ENCODE measurements around the gene SLC4A11. TPM values are rescaled to one million over a fixed set of nuclear protein-coding genes. Genes with fewer than 3 reads are reported as not detected.

Gene SLC4A11
- total and polyA plus RNA-seq, 10 of the 15 experiments (the other 5 are each of a cell fraction or from before 2014, with no cell fraction given): 0.07 to 2.3 (median 1.1) TPM

DNA sequence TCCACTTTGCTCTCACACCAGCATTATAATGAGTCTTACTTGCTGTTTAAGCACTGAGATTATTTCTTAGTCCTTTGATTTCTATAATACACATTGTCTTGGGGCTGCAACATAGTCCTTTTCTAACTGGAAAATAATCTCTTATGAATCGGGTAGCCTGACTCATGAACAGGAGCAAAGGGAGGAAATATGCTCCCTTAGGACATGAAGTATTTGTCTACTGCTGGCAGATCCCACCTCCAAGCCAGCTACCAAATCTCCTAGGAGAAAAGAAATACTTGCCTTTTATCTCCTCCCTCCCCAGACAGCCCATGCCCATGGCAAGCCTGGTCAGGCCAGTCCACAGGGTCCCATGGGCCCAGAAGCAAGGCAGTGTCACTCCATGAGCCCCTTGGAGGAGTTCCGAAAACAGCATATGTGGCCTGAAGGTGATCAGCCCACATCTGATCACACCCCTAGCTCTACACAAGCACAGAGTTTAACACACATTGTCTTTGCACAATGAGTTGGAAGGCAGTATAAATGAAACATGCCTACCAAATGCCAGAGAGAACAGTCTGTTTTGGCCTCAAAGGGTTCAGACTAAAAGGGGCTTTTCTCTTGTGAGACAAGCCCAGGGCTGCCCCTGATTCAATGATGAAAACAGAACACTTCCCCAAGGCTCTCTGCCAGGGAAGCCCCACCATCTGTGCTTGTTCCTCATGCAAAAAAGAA, 37.1 kb upstream of the SLC4A11 start (continued):
- TF ChIP-seq, protein P1, sequence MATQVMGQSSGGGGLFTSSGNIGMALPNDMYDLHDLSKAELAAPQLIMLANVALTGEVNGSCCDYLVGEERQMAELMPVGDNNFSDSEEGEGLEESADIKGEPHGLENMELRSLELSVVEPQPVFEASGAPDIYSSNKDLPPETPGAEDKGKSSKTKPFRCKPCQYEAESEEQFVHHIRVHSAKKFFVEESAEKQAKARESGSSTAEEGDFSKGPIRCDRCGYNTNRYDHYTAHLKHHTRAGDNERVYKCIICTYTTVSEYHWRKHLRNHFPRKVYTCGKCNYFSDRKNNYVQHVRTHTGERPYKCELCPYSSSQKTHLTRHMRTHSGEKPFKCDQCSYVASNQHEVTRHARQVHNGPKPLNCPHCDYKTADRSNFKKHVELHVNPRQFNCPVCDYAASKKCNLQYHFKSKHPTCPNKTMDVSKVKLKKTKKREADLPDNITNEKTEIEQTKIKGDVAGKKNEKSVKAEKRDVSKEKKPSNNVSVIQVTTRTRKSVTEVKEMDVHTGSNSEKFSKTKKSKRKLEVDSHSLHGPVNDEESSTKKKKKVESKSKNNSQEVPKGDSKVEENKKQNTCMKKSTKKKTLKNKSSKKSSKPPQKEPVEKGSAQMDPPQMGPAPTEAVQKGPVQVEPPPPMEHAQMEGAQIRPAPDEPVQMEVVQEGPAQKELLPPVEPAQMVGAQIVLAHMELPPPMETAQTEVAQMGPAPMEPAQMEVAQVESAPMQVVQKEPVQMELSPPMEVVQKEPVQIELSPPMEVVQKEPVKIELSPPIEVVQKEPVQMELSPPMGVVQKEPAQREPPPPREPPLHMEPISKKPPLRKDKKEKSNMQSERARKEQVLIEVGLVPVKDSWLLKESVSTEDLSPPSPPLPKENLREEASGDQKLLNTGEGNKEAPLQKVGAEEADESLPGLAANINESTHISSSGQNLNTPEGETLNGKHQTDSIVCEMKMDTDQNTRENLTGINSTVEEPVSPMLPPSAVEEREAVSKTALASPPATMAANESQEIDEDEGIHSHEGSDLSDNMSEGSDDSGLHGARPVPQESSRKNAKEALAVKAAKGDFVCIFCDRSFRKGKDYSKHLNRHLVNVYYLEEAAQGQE (IDR thresholded peaks at IDR 0.05; ENCODE audit: low read depth, low read length): no peak
- no peak for TF ChIP-seq GABPA (IDR thresholded peaks at IDR 0.05; ENCODE audit: low read depth)
- TF ChIP-seq SMAD1 (IDR thresholded peaks at IDR 0.05; ENCODE audit: low read depth, partially characterized antibody): no peak
- TF ChIP-seq FOXK2 (IDR thresholded peaks at IDR 0.05): no peak

DNA sequence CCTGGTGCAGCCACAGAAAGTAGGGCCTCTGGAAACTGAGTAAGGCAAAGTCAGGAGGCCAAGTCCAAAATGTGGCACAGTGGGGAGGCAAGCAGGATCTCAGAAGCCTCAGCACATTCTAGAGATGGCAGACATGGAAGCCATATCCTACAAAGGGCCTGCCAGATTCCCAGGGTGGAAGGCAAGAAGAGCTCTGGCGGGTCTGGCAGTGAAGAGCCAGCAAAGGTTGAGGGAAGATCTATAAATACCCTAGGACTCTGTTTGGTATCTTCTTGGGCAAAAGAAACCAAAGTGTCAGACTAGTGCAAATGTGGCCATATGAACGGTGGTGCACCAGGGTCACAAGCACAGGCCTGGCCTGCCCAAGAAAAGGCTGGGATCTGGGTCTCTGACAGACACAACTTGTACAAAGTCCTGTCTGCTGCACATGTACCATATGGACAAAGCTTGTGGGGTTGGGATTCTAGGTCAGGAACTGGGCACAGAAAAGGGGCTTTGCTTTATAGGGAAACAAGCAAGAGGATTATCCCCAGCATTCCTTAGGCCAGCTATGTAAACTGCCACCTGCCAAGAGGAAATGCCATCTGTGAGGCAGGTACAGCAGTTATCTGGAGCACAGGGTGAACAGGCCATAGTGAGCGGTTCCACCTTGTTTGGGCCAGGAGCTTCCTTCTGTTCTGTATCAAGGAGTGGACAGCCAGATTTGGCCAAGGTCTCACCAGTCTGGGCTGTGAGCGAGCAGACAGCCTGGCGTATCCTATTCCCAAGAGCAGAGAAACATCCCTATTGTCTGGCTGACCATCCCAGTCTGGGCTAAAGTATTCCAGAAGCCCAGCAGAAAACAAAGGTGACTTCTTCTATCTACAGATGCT, 36.3 kb upstream of the SLC4A11 start:
- H3K4me1 ChIP-seq (ENCODE audit: control insufficient read depth, insufficient read depth, low read length): no peaks in the 10 kb centered on the region
- no peak overlapping the region for H3K27ac ChIP-seq (ENCODE audit: control insufficient read depth, insufficient read depth)
- POLR2A ChIA-PET: no interaction called here
- ATAC-seq: no peak
- H3K36me3 ChIP-seq (ENCODE audit: control insufficient read depth in 2 of 2, insufficient read depth in 2 of 2, low read length in 1 of 2): no peaks in the 10 kb centered on the region
- H3K9me3 ChIP-seq (replicated peaks; ENCODE audit: control insufficient read depth, insufficient read depth, low read length): no peaks in the 10 kb centered on the region
- H3K27me3 ChIP-seq (replicated peaks in 1 of 2; ENCODE audit: control insufficient read depth in 2 of 2, insufficient read depth in 2 of 2, low read length in 1 of 2): no peaks in the 10 kb centered on the region
- WGBS (ENCODE audit: insufficient coverage, insufficient replicate concordance, low lambda C conversion rate, missing lambda C conversion rate): 19% methylated on average over 5 of the region's 5 CpGs
- SMC1A ChIA-PET (ENCODE audit: uncharacterized antibody, unreplicated experiment): interaction anchor here (1.1 to 1.5 kb wide), 3 partner anchors 52 to 222 kb away, joined by 3 to 4 read pairs (median 4); no protein-coding TSS in a partner anchor
- in situ Hi-C loops (cut with MboI) (no loop called here), intact Hi-C loops (cut with micrococcal nuclease; ENCODE audit: unreplicated experiment) (no loop called here)
- RAD21 ChIA-PET (ENCODE audit: unreplicated experiment): no interaction called here
- no peak overlapping the region for H3K9ac ChIP-seq (ENCODE audit: control insufficient read depth, insufficient read depth, low read length)
- no peak for DNase-seq (ENCODE audit: low read depth, low spot score)
- no peak overlapping the region for H3K4me3 ChIP-seq
- no peak overlapping the region for H2AFZ ChIP-seq (ENCODE audit: control insufficient read depth, low read depth, low read length)
- FAIRE-seq: no peak
- H3K79me2 ChIP-seq (ENCODE audit: control insufficient read depth, insufficient read depth, low read length): no peaks in the 10 kb centered on the region
- BruUV-seq (replicated peaks): no TSS peak
- CTCF ChIA-PET: interaction anchor here (0.6 to 2.5 kb wide), 5 partner anchors 12 to 222 kb away, joined by 3 to 14 read pairs (median 3); no protein-coding TSS in a partner anchor
- H4K20me1 ChIP-seq (ENCODE audit: control insufficient read depth, insufficient read depth): no peaks in the 10 kb centered on the region
- no peak overlapping the region for H3K4me2 ChIP-seq (ENCODE audit: control insufficient read depth, insufficient read depth)
- no peak for TF ChIP-seq ZNF24 (IDR thresholded peaks at IDR 0.05)
- TF ChIP-seq NR2C2 (IDR thresholded peaks at IDR 0.05; ENCODE audit: borderline replicate concordance, control insufficient read depth, insufficient read length, low read depth): no peak
- TF ChIP-seq, protein P2, sequence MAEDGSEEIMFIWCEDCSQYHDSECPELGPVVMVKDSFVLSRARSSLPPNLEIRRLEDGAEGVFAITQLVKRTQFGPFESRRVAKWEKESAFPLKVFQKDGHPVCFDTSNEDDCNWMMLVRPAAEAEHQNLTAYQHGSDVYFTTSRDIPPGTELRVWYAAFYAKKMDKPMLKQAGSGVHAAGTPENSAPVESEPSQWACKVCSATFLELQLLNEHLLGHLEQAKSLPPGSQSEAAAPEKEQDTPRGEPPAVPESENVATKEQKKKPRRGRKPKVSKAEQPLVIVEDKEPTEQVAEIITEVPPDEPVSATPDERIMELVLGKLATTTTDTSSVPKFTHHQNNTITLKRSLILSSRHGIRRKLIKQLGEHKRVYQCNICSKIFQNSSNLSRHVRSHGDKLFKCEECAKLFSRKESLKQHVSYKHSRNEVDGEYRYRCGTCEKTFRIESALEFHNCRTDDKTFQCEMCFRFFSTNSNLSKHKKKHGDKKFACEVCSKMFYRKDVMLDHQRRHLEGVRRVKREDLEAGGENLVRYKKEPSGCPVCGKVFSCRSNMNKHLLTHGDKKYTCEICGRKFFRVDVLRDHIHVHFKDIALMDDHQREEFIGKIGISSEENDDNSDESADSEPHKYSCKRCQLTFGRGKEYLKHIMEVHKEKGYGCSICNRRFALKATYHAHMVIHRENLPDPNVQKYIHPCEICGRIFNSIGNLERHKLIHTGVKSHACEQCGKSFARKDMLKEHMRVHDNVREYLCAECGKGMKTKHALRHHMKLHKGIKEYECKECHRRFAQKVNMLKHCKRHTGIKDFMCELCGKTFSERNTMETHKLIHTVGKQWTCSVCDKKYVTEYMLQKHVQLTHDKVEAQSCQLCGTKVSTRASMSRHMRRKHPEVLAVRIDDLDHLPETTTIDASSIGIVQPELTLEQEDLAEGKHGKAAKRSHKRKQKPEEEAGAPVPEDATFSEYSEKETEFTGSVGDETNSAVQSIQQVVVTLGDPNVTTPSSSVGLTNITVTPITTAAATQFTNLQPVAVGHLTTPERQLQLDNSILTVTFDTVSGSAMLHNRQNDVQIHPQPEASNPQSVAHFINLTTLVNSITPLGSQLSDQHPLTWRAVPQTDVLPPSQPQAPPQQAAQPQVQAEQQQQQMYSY (CRISPR knock-in tag; IDR thresholded peaks at IDR 0.05): no peak
- TF ChIP-seq, protein P3, sequence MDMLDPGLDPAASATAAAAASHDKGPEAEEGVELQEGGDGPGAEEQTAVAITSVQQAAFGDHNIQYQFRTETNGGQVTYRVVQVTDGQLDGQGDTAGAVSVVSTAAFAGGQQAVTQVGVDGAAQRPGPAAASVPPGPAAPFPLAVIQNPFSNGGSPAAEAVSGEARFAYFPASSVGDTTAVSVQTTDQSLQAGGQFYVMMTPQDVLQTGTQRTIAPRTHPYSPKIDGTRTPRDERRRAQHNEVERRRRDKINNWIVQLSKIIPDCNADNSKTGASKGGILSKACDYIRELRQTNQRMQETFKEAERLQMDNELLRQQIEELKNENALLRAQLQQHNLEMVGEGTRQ (IDR thresholded peaks at IDR 0.05; ENCODE audit: borderline replicate concordance, low read depth, low read length): no peak
- TF ChIP-seq MYB (IDR thresholded peaks at IDR 0.05; ENCODE audit: borderline replicate concordance, low read depth, low read length): no peak
- TF ChIP-seq NRF1 (conservative IDR thresholded peaks at IDR 0.05; ENCODE audit: low read depth, low read length): no peak
- no peak for TF ChIP-seq MTA2 (IDR thresholded peaks at IDR 0.05; ENCODE audit: low read depth)
- TF ChIP-seq ZNF274 (IDR thresholded peaks at IDR 0.05; ENCODE audit: insufficient read depth, insufficient read length): no peak

All from GM12878 (cell line).